Left kidney (tissue), 2 donors: Measurements from ENCODE around the gene DSP. TPM values are rescaled to one million over a fixed set of nuclear protein-coding genes. Genes with fewer than 3 reads are reported as not detected.

Experiments
- DNase-seq: peaks from one replicate; pipeline ENCODE4 v3.0.0-alpha.2; 2013
- polyA plus RNA-seq: library from polyadenylated mRNA; unstranded; fragments of 120-200 nt; gene quantifications from one replicate; pipeline ENCODE4 v1.2.1, GENCODE V29; 2013; ENCODE audit not compliant: insufficient read length

The DSP gene
- polyA plus RNA-seq, 1 donor = 88.8 TPM

- no peak for DNase-seq
Observed at GRCh38 chr6:7537565-7538174, 3.8 kb upstream of the DSP start.

GRCh38 chr6:7538484-7538883 lies 3.0 kb upstream of the DSP start:
- no peak for DNase-seq

- DNase-seq = no peak
Observed at GRCh38 chr6:7540595-7540994, 876 bp upstream of the DSP start.

GRCh38 chr6:7542065-7542873 lies 798 bp downstream of the DSP start:
- no peak for DNase-seq

- no peak for DNase-seq
Observed at GRCh38 chr6:7542874-7543624, 1.6 kb downstream of the DSP start.

- no peak for DNase-seq
Observed at GRCh38 chr6:7543789-7544424, 2.4 kb downstream of the DSP start.

GRCh38 chr6:7544597-7544996 lies 3.1 kb downstream of the DSP start:
- DNase-seq = no peak

GRCh38 chr6:7545316-7546019 lies 4.0 kb downstream of the DSP start:
- no peak for DNase-seq

GRCh38 chr6:7546020-7546369 lies 4.5 kb downstream of the DSP start:
- DNase-seq = no peak

GRCh38 chr6:7546383-7546782 lies 4.9 kb downstream of the DSP start:
- no peak for DNase-seq

- no peak for DNase-seq
Observed at GRCh38 chr6:7546896-7547295, 5.4 kb downstream of the DSP start.

- no peak for DNase-seq
Observed at GRCh38 chr6:7547315-7547714, 5.8 kb downstream of the DSP start.

- no peak for DNase-seq
Observed at GRCh38 chr6:7550433-7550801, 8.9 kb downstream of the DSP start.

GRCh38 chr6:7554533-7555275 lies 13.2 kb downstream of the DSP start:
- DNase-seq = no peak

GRCh38 chr6:7555671-7556070 lies 14.2 kb downstream of the DSP start:
- no peak for DNase-seq

GRCh38 chr6:7556394-7557106 lies 15.1 kb downstream of the DSP start:
- no peak for DNase-seq

- no peak for DNase-seq
Observed at GRCh38 chr6:7557652-7558051, 16.2 kb downstream of the DSP start.

- no peak for DNase-seq
Observed at GRCh38 chr6:7558781-7559180, 17.3 kb downstream of the DSP start.

GRCh38 chr6:7559196-7559595 lies 17.7 kb downstream of the DSP start:
- DNase-seq = no peak

GRCh38 chr6:7559651-7560385 lies 18.3 kb downstream of the DSP start:
- DNase-seq = no peak
